Right lobe of liver (tissue), 4 donors: Measurements from ENCODE around the gene SMIM38.

Experiments used
- POLR2A ChIP-seq: fragments of 450-650 bp; IDR thresholded peaks from one replicate; pipeline ENCODE4 v1.6.1; 2017; ENCODE audit warnings: antibody characterized with exemption, mild to moderate bottlenecking
- TF ChIP-seq, protein P1 (sequence below), 4 donors: fragments of 200-600 bp in 3 of 4; fragments of 450-650 bp in 1 of 4; IDR thresholded peaks; one replicate each; pipeline versions ENCODE4 v1.5.1 to v1.8.0; 2016 to 2022; ENCODE audit warnings: antibody characterized with exemption in 4 of 4, mild to moderate bottlenecking in 2 of 4
- donor health status: DM: no; HTN: no; CAD: no.
- donor health status: DM: no; HTN: no; CAD: no.
- donor health status: DM: no; HTN: yes; CAD: no.

DNA sequence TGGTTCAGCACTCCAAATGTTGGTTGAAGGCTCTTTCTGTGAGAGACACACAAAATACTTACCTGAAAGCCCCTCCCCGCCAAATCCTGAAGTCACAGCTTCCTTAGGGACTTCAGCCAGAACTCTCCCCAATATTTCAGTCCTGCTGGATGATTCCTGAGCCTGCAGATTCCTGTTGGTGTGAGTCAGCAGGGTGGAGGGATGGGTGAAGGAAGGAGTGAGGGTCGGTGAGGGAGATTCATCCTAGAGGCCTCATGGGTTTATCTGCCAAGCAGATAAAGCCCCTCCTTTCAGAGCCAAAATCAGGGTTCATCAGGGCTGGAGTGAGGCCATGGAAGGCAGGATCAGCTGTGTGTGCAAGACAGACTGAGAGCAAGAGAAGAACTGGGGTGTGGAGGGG lies 37.9 kb downstream of the SMIM38 start:
- TF ChIP-seq, protein P1, sequence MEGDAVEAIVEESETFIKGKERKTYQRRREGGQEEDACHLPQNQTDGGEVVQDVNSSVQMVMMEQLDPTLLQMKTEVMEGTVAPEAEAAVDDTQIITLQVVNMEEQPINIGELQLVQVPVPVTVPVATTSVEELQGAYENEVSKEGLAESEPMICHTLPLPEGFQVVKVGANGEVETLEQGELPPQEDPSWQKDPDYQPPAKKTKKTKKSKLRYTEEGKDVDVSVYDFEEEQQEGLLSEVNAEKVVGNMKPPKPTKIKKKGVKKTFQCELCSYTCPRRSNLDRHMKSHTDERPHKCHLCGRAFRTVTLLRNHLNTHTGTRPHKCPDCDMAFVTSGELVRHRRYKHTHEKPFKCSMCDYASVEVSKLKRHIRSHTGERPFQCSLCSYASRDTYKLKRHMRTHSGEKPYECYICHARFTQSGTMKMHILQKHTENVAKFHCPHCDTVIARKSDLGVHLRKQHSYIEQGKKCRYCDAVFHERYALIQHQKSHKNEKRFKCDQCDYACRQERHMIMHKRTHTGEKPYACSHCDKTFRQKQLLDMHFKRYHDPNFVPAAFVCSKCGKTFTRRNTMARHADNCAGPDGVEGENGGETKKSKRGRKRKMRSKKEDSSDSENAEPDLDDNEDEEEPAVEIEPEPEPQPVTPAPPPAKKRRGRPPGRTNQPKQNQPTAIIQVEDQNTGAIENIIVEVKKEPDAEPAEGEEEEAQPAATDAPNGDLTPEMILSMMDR (IDR thresholded peaks at IDR 0.05), result no peak
- no peak for TF ChIP-seq POLR2A
